ENCODE data around the gene HAGH. TPM values are rescaled to one million over a fixed set of nuclear protein-coding genes. Genes with fewer than 3 reads are reported as not detected.
"Not testable (repeated sequence)": the region's sequence is repeated elsewhere in the genome, so short reads cannot be mapped to it uniquely, and the experiment has no call there.

The HAGH gene
- total RNA-seq (2014; rRNA removed; shearing (Covaris generic); ENCODE audit: low replicate concordance), result 205 and 219 TPM in 2 replicates

DNA sequence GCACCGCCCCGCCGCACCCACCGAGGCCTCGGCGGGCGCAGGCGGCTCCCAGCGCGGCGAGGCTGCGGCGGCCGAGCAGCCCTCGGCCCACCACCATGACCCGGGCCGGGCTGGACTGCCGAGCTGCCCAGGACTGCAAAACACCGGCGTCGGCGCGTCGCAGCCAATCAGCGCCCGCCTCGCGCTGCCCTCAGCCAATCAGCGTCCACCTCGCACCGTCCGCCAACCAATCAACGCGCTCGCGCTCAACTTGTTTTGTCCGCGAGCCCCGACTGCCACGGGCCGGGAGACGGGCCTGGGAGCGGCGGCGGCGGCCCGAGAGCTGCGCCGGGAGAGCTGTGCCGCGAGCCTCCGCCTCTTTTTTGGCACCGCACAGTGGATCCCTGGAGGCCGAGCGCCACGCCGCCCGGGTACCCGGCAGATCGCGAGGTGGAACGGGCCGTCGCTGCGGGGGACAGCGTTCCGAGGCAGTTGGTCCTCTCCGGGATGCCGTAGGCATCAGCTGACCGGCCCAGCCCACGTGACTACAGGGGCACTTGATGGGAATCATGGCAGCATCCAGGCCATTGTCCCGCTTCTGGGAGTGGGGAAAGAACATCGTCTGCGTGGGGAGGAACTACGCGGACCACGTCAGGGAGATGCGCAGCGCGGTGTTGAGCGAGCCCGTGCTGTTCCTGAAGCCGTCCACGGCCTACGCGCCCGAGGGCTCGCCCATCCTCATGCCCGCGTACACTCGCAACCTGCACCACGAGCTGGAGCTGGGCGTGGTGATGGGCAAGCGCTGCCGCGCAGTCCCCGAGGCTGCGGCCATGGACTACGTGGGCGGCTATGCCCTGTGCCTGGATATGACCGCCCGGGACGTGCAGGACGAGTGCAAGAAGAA is at the start of gene HAGH, which contains the start of gene FAHD1:
TSS of gene HAGH (minus strand) at position 135 of the 883 bp plus-strand sequence. CDS start at position 97, 38 bp downstream.
TSS of gene FAHD1 (plus strand) at position 516 of the 883 bp plus-strand sequence. CDS start at position 549, 33 bp downstream.
- peak; percentile 99 for DNase-seq (ENCODE audit: low read depth)
- in situ Hi-C loops (cut with HindIII; ENCODE audit: low pct_unique_long_range_greater_than_20kb, low sequenced_read_pairs), result no loop called here

DNA sequence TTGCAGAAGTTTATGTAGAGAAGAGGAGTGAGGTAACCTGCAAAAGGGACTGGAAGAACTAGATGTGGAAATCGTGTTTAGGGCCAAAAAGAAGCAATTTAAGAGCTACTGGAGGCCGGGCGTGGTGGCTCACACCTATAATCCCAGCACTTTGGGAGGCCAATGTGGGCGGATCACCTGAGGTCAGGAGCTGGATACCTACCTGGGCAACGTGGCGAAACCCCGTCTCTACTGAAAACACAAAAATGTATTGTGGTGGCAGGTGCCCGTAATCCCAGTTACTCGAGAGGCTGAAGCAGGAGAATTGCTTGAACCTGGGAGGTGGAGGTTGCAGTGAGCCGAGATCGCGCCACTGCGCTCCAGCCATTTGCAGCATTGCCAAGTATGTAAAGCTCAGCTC is 49.4 kb upstream of the HAGH start:
- in situ Hi-C loops (cut with HindIII; ENCODE audit: low pct_unique_long_range_greater_than_20kb, low sequenced_read_pairs); DNase-seq (ENCODE audit: low read depth): not testable (repeated sequence)

DNA sequence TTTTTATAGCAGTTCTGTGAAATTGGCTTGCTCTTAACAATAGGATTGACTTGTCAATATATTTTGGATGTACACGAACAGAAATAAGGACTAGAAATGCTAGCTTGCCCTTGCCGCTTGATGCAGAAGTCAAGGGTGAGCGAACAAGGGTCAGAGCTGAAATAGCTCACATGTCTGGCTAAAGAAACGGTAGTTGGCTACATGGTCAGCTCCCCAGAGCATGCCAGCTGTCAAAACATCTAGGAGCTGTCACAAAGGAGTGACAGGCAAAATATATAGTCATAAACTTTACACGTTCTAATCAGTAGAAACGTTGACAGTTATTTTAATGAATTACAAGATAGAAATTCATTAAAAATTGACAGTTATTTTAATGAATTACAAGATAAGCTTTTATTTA is 48.2 kb upstream of the HAGH start:
- in situ Hi-C loops (cut with HindIII; ENCODE audit: low pct_unique_long_range_greater_than_20kb, low sequenced_read_pairs), result no loop called here
- DNase-seq (ENCODE audit: low read depth), result peak; percentile 41

DNA sequence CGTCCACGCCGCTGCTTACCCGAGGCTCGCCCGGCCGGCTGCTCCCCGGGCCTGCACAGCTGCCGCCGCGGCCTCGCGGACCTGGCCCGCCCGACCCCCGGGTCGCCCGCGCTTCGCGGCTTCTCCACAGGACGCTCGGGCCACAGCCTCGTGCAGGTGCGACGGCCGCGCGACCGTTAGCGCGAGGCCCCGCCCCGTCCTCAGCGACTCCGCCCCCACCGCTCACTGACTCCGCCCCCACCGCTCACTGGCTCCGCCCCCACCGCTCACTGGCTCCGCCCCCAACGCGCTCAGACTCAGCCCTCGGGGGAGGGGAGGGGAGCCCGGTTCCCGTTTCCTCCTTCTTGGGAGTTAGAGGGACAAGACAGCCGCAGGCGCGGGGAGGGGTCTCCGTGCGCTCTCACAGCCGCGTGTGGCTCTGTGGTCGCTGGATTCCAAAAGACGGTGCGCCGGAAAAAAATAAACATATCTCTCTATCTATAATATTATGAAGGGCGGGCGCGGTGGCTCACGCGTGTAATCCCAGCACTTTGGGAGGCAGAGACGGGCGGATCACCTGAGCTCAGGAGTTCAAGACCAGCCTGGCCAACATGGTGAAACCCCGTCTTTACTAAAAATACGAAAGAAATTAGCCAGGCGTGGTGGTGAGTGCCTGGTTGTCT is 45.5 kb upstream of the HAGH start, which contains the start of gene MEIOB:
TSS of gene MEIOB (minus strand) at position 191 of the 662 bp plus-strand sequence. CDS start 3,989 bp downstream, outside the sequence.
- in situ Hi-C loops (cut with HindIII; ENCODE audit: low pct_unique_long_range_greater_than_20kb, low sequenced_read_pairs), result no loop called here
- DNase-seq (ENCODE audit: low read depth), result peak; percentile 85

GRCh38 chr16:1870365-1871082 is 43.9 kb upstream of the HAGH start:
- in situ Hi-C loops (cut with HindIII; ENCODE audit: low pct_unique_long_range_greater_than_20kb, low sequenced_read_pairs), result no loop called here

GRCh38 chr16:1865902-1866690 is 39.5 kb upstream of the HAGH start:
- in situ Hi-C loops (cut with HindIII; ENCODE audit: low pct_unique_long_range_greater_than_20kb, low sequenced_read_pairs), result loop anchor here (10.0 kb wide), 1 partner anchor 99 kb away; the partner anchor contains the start of genes RNF151 and RPS2
- DNase-seq (ENCODE audit: low read depth), result no peak

More at GRCh38 chr16:1870365-1871082, 43.9 kb upstream of the HAGH start:
- DNase-seq (ENCODE audit: low read depth), result peak; percentile 97

DNA sequence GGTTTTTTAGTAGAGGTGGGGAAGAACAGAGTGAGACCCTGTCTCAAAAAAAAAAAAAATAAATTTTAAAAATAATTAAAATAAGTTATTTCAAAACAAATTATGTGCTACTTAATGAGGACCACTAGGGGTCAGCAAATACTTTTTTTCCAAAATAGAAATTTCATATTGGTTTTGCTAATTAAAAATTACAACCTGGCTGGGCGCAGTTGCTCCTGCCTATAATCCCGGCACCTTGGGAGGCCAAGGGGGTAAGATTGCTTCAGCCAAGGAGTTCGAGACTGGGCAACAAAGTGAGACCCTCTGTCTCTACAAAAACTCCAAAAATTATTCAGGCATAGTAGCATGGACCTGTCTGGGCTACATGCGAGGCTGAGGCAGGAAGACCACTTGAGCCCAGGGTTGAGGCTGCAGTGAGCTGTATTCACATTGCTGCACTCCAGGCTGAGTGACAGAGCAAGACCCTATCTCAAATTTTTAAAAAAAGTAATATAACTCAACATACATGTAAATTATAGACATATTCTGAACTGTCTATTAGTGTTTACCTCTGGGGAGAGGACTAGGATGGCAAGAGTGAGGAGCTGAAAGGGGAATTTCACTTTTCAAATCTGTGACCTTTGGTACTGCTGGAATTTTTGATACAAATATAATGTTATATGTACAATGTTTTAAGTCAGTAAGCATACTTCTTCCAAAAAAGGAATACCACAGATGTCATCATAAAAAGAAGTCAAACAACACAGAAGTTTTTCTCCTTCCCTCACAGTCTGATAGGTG is 37.2 kb upstream of the HAGH start:
- in situ Hi-C loops (cut with HindIII; ENCODE audit: low pct_unique_long_range_greater_than_20kb, low sequenced_read_pairs), result loop anchor here (10.0 kb wide), 1 partner anchor 101 kb away; the partner anchor contains the start of genes RNF151 and RPS2
- DNase-seq (ENCODE audit: low read depth), result peak; percentile 48

DNA sequence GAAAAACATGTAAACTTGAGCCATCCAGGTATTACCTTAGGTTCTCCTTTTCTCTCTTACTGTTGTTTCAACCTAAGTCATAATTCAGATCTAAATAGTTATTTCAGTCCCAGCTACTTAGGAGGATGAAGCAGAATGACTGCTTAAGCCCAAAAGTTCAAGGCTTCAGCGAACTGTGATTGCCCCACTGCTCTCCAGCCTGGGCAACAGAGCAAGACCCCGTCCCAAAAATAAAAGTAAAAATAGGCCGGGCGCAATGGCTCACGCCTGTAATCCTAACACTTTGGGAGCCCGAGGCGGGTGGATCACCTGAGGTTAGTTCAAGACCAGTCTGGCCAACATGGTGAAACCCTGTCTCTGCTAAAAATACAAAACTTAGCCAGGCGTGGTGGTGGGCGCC is 35.8 kb upstream of the HAGH start:
- DNase-seq (ENCODE audit: low read depth), result no peak
- in situ Hi-C loops (cut with HindIII; ENCODE audit: low pct_unique_long_range_greater_than_20kb, low sequenced_read_pairs), result loop anchor here (10.0 kb wide), 1 partner anchor 102 kb away; the partner anchor contains the start of genes RNF151 and RPS2

GRCh38 chr16:1861730-1862129 is 35.1 kb upstream of the HAGH start:
- in situ Hi-C loops (cut with HindIII; ENCODE audit: low pct_unique_long_range_greater_than_20kb, low sequenced_read_pairs), result loop anchor here (10.0 kb wide), 1 partner anchor 103 kb away; the partner anchor contains the start of genes RNF151 and RPS2
- DNase-seq (ENCODE audit: low read depth), result no peak

- DNase-seq (ENCODE audit: low read depth), result no peak
- in situ Hi-C loops (cut with HindIII; ENCODE audit: low pct_unique_long_range_greater_than_20kb, low sequenced_read_pairs), result loop anchor here (10.0 kb wide), 1 partner anchor 105 kb away; the partner anchor contains the start of genes RNF151 and RPS2
Observed at GRCh38 chr16:1859650-1860049, 33.0 kb upstream of the HAGH start.

- DNase-seq (ENCODE audit: low read depth), result no peak
- in situ Hi-C loops (cut with HindIII; ENCODE audit: low pct_unique_long_range_greater_than_20kb, low sequenced_read_pairs), result no loop called here
Observed at GRCh38 chr16:1858189-1858865, 31.7 kb upstream of the HAGH start.

GRCh38 chr16:1857433-1858097 is 30.9 kb upstream of the HAGH start:
- in situ Hi-C loops (cut with HindIII; ENCODE audit: low pct_unique_long_range_greater_than_20kb, low sequenced_read_pairs), result no loop called here
- DNase-seq (ENCODE audit: low read depth), result no peak

DNA sequence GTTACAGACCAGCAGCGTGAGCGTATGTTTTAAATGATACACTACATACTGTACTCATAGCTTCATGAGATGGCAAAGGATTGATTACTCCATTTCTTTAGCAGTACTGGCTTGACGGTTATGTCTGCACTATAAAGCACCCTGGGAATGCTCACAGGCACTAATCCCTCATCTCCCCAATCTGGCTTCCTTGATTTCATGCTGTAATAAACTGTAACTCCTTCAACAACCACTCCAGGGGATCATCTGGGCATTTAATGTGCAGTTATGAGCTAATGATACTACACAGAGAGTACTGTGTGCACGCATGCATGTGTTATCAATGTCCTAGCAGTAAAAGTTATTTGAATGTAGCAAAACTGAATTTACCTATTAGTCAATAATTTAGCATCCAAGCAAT is 25.2 kb upstream of the HAGH start:
- DNase-seq (ENCODE audit: low read depth), result no peak
- in situ Hi-C loops (cut with HindIII; ENCODE audit: low pct_unique_long_range_greater_than_20kb, low sequenced_read_pairs), result no loop called here

GRCh38 chr16:1850981-1851380 is 24.4 kb upstream of the HAGH start:
- in situ Hi-C loops (cut with HindIII; ENCODE audit: low pct_unique_long_range_greater_than_20kb, low sequenced_read_pairs), result no loop called here

GRCh38 chr16:1846416-1846815 is 19.8 kb upstream of the HAGH start:
- no peak for DNase-seq (ENCODE audit: low read depth)
- in situ Hi-C loops (cut with HindIII; ENCODE audit: low pct_unique_long_range_greater_than_20kb, low sequenced_read_pairs), result no loop called here

More at GRCh38 chr16:1850981-1851380, 24.4 kb upstream of the HAGH start:
- no peak for DNase-seq (ENCODE audit: low read depth)

DNA sequence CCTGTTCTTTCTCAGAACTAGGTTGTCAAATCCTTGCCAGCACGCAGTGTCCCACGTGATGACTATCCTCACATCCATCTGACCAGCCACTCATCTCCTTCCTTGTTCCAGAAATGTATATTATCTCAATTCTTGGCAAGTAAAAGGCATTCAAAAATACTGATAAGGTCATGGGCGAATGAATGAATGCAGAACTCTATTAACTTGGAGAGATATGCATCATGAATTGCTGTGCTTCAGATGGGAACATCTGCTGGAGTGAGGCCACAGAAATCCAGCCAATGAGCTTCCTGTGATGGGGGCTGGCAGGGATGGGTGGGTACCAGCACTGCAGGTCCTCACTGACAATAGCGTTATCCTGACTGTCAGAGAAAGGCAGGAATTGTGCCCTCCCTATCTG is 19.4 kb upstream of the HAGH start:
- DNase-seq (ENCODE audit: low read depth), result no peak
- in situ Hi-C loops (cut with HindIII; ENCODE audit: low pct_unique_long_range_greater_than_20kb, low sequenced_read_pairs), result no loop called here
